GM23338 (cell line): ENCODE data around the gene RFX7. TPM values are rescaled to one million over a fixed set of nuclear protein-coding genes. Genes with fewer than 3 reads are reported as not detected.

Experiments
- ATAC-seq: fragments of 200-7000 bp; cut with Tn5 transposase; 3 replicates; pipeline ENCODE4 v1.9.1; 2020
- DNase-seq: peaks from one replicate; pipeline ENCODE4 v3.0.0-alpha.2; 2015; ENCODE audit warnings: low spot score
- H2AFZ ChIP-seq: fragments of 200-600 bp; sonication (generic); 2 replicates; pipeline ENCODE4 v1.8.0; 2016; ENCODE audit warnings: antibody characterized with exemption, mild to moderate bottlenecking, moderate library complexity
- H3F3A ChIP-seq: fragments of 200-600 bp; sonication (generic); replicated peaks from 2 replicates; pipeline ENCODE4 v1.8.0; 2017; ENCODE audit warnings: antibody characterized with exemption, mixed run types, low read depth
- H3K27ac ChIP-seq: fragments of 200-600 bp; sonication (generic); 2 replicates; pipeline ENCODE4 v1.6.1; 2016; ENCODE audit warnings: low read depth
- H3K27me3 ChIP-seq: fragments of 200-600 bp; sonication (generic); 2 replicates; pipeline ENCODE4 v1.8.0; 2016; ENCODE audit warnings: mild to moderate bottlenecking, mixed run types, moderate library complexity; ENCODE audit not compliant: insufficient read depth
- H3K36me3 ChIP-seq: fragments of 200-600 bp; sonication (generic); 2 replicates; pipeline ENCODE4 v1.8.0; 2016; ENCODE audit warnings: mild to moderate bottlenecking; ENCODE audit not compliant: insufficient read depth
- H3K4me1 ChIP-seq: fragments of 200-600 bp; sonication (generic); 2 replicates; pipeline ENCODE4 v1.8.0; 2016; ENCODE audit warnings: mild to moderate bottlenecking, moderate library complexity; ENCODE audit not compliant: insufficient read depth
- H3K4me2 ChIP-seq: fragments of 200-600 bp; sonication (generic); 2 replicates; pipeline ENCODE4 v1.7.1; 2017; ENCODE audit warnings: mixed run types
- H3K4me3 ChIP-seq: fragments of 200-600 bp; sonication (generic); 2 replicates; pipeline ENCODE4 v1.6.1; 2016; ENCODE audit warnings: mixed run types
- H3K79me2 ChIP-seq: fragments of 200-600 bp; sonication (generic); replicated peaks from 2 replicates; pipeline ENCODE4 v1.8.0; 2017; ENCODE audit warnings: mild to moderate bottlenecking; ENCODE audit not compliant: insufficient read depth
- H3K9me2 ChIP-seq: fragments of 200-600 bp; sonication (generic); 2 replicates; pipeline ENCODE4 v1.8.0; 2017; ENCODE audit not compliant: insufficient read depth
- H4K20me1 ChIP-seq: fragments of 200-600 bp; sonication (generic); replicated peaks from 2 replicates; pipeline ENCODE4 v1.8.0; 2017; ENCODE audit warnings: mild to moderate bottlenecking; ENCODE audit not compliant: insufficient read depth
- H3K27ac Mint-ChIP-seq: 2 replicates; pipeline ENCODE4 v1.8.0; 2020; ENCODE audit warnings: inconsistent platforms, mild to moderate bottlenecking, moderate library complexity, mixed read lengths
- H3K27me3 Mint-ChIP-seq: 3 replicates; pipeline ENCODE4 v1.8.0; 2022; ENCODE audit warnings: low read depth, mild to moderate bottlenecking, moderate library complexity, mixed read lengths, inconsistent platforms; ENCODE audit not compliant: insufficient read depth, poor library complexity
- H3K36me3 Mint-ChIP-seq: 3 replicates; pipeline ENCODE4 v1.8.0; 2021; ENCODE audit warnings: low read depth, mild to moderate bottlenecking, inconsistent platforms, moderate library complexity, mixed read lengths
- H3K4me1 Mint-ChIP-seq: 3 replicates; pipeline ENCODE4 v1.8.0; 2020; ENCODE audit warnings: mild to moderate bottlenecking, inconsistent platforms, mixed read lengths
- H3K4me3 Mint-ChIP-seq: 3 replicates; pipeline ENCODE4 v1.8.0; 2021; ENCODE audit warnings: moderate library complexity, mild to moderate bottlenecking, inconsistent platforms, mixed read lengths
- H3K9me3 Mint-ChIP-seq: 3 replicates; pipeline ENCODE4 v1.8.0; 2020; ENCODE audit warnings: moderate library complexity, mild to moderate bottlenecking, inconsistent platforms, mixed read lengths
- CREB1 ChIP-seq: fragments of 250-450 bp; sonication (Bioruptor Pico); IDR thresholded peaks from 2 replicates; pipeline ENCODE4 v1.5.0; 2020; ENCODE audit warnings: low read depth, mild to moderate bottlenecking, moderate library complexity
- CTCF ChIP-seq, 2 experiments: fragments of 200-600 bp in 1 of 2; sonication (generic) in 1 of 2; conservative IDR thresholded peaks; 2 replicates each; pipeline versions ENCODE4 v1.5.1 to v1.6.1; 2016 to 2017; ENCODE audit warnings: antibody characterized with exemption in 2 of 2, low read depth in 2 of 2, mild to moderate bottlenecking in 2 of 2, moderate library complexity in 1 of 2
- EZH2 ChIP-seq: fragments of 200-600 bp; sonication (generic); IDR thresholded peaks from one replicate; pipeline ENCODE4 v1.8.0; 2017; ENCODE audit warnings: antibody characterized with exemption, mild to moderate bottlenecking, low read depth; ENCODE audit not compliant: unreplicated experiment
- EZH2phosphoT487 ChIP-seq: fragments of 200-600 bp; sonication (generic); IDR thresholded peaks from one replicate; pipeline ENCODE4 v1.8.1; 2018; ENCODE audit warnings: antibody characterized with exemption; ENCODE audit not compliant: unreplicated experiment
- JUNB ChIP-seq: IDR thresholded peaks from one replicate; pipeline ENCODE4 v1.6.1; 2016; ENCODE audit warnings: antibody characterized with exemption; ENCODE audit not compliant: unreplicated experiment
- NANOG ChIP-seq: IDR thresholded peaks from 2 replicates; pipeline ENCODE4 v1.6.1; 2016; ENCODE audit warnings: antibody characterized with exemption, borderline replicate concordance
- REST ChIP-seq: IDR thresholded peaks from one replicate; pipeline ENCODE4 v1.6.1; 2018; ENCODE audit warnings: antibody characterized with exemption; ENCODE audit not compliant: unreplicated experiment
- STAT1 ChIP-seq: IDR thresholded peaks from one replicate; pipeline ENCODE4 v1.6.1; 2016; ENCODE audit warnings: antibody characterized with exemption; ENCODE audit not compliant: unreplicated experiment
- ZNF114 ChIP-seq: fragments of 250-450 bp; sonication (Bioruptor Pico); IDR thresholded peaks from 2 replicates; pipeline ENCODE4 v1.5.0; 2020; ENCODE audit warnings: mild to moderate bottlenecking, moderate library complexity
- ZNF331 ChIP-seq: fragments of 250-450 bp; sonication (Bioruptor Pico); IDR thresholded peaks from 2 replicates; pipeline ENCODE4 v1.5.0; 2020; ENCODE audit warnings: low read depth, mild to moderate bottlenecking, moderate library complexity
- ZNF462 ChIP-seq: fragments of 250-450 bp; sonication (Bioruptor Pico); IDR thresholded peaks from 2 replicates; pipeline ENCODE4 v1.5.0; 2020; ENCODE audit warnings: mild to moderate bottlenecking, moderate library complexity
- polyA plus RNA-seq: library from polyadenylated mRNA; unstranded; fragments of >200 nt; fragmentation: Nextera tagmentation; extraction: Ambion mirVana; gene quantifications from 2 replicates; pipeline ENCODE4 v1.2.1, GENCODE V29; 2016
- total RNA-seq: library from RNA; depleted of rRNA; stranded (reverse); fragments of >200 nt; shearing (Covaris generic); gene quantifications from 2 replicates; pipeline ENCODE4 v1.2.3, GENCODE V29; 2014

RFX7 gene
- total and polyA plus RNA-seq, 2 experiments from 2014 or later: 17.6 to 33.6 TPM

- no peak for TF ChIP-seq REST
- no peak for TF ChIP-seq JUNB
- no peak for TF ChIP-seq CREB1 (CRISPR knock-in tag)
- no peak for TF ChIP-seq ZNF462 (CRISPR knock-in tag)
These were observed 35.5 kb downstream of the RFX7 start (continued) for GRCh38 chr15:56208185-56208584.

GRCh38 chr15:56207711-56208110 is 36.0 kb downstream of the RFX7 start:
- Histone ChIP-seq H3K27ac (no peak overlapping the region), H2AFZ (no peak overlapping the region), H3K9me2 (no peaks in the 10 kb centered on the region), H3K4me2 (no peak overlapping the region), H3K36me3 (no peaks in the 10 kb centered on the region), H3F3A (no peaks in the 10 kb centered on the region), H3K79me2 (peaks cover 100% of the 10 kb centered on the region), H3K4me3 (no peak overlapping the region), H3K27me3 (no peaks in the 10 kb centered on the region), H3K4me1 (peaks cover 52% of the 10 kb centered on the region), H4K20me1 (peaks cover 22% of the 10 kb centered on the region)
- DNase-seq: no peak
- H3K27me3 Mint-ChIP-seq: no peaks in the 10 kb centered on the region
- no peak overlapping the region for H3K4me3 Mint-ChIP-seq
- no peak for ATAC-seq
- no peak overlapping the region for H3K27ac Mint-ChIP-seq
- peaks cover 18% of the 10 kb centered on the region for H3K36me3 Mint-ChIP-seq
- H3K4me1 Mint-ChIP-seq: peaks cover 64% of the 10 kb centered on the region
- no peaks in the 10 kb centered on the region; the same call in 2 of the 3 replicates for H3K9me3 Mint-ChIP-seq
- TF ChIP-seq NANOG (no peak), ZNF114 (no peak), EZH2phosphoT487 (no peak), CTCF (conservative IDR thresholded peaks at IDR 0.05; ENCODE audit: low read depth in 2 of 2) (no peak), STAT1 (no peak), EZH2 (no peak), CREB1 (CRISPR knock-in tag) (no peak), ZNF331 (CRISPR knock-in tag) (no peak)
